ENCODE measurements around the gene UCMA.

Gene UCMA

DNA sequence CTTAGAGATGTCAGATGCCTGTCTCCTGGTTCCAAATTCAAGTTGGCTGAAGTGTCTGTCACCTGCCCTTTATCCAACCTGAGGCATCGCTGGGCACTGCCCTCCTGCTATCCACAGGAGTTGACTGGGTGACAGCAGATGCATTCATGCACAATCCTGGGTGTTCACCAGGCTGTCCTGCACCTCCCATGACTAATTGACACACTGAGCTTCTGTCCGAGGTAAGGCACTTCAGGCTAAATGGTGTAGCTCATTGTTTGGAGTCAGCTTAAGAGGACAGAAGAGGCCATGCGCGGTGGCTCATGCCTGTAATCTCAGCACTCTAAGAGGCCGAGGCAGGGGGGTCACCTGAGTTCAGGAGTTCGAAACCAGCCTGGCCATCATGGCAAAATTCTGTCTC, 2.4 kb downstream of the UCMA start:
- no peak for DNase-seq

DNA sequence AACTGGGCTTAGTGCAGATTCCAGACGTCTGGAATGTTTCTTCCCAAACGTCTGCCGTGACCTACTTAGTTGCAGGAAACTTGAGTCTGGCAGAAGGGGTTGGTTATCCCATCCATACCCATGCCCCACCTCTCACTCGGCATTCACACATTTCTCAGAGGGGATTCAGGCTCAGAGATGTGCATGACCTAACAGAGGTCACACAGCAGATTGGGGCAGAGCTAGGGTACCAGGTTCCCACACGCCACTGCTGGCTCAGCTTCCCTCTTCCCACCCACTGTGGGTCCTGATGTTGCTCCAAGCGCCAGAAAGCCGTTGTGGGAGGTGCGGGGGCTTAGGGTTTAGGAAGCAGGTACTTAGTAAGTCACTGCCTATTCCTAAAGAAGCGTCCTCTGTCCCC, 3.0 kb downstream of the UCMA start:
- DNase-seq = no peak

GRCh38 chr10:13227031-13227430, 7.1 kb downstream of the UCMA start:
- no peak for DNase-seq

GRCh38 chr10:13225601-13226000, 8.6 kb downstream of the UCMA start:
- DNase-seq = no peak

DNA sequence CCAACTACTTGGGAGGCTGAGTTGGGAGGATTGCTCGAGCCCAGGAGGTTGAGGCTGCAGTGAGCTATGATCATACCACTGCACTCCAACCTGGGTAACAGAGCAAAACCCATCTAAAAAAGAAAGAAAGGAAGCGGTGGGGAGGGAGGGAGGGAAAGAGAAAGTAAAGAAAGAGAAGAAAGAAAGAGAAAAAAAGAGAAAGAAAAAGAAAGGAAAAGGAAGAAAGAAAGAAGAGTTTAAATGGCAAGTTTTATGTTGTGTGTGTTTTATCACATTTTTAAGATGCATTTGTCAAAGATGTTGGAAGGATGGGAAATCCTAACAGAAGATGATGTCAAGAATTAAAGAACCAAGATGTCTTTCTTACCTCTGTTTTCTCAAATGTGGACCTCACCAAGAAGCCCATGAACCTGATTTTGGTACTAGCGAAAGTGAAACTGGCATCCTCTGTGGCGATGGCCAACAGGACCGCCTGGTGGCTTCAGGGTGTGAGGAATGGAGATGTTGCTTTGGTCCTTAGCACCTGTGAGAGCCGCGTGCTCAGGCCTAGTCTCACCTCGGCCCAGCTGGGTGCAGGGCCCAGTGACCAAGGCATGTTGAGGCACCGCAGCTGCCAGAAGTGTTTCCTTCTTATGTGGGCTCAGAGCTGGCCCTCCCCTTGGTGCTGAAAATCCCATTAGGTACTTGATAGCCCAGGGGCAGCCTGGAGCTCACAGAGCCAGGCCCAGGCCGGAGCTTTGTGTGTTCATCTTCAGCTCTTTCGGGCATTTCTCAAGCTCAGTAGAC, 9.8 kb downstream of the UCMA start:
- no peak for DNase-seq

DNA sequence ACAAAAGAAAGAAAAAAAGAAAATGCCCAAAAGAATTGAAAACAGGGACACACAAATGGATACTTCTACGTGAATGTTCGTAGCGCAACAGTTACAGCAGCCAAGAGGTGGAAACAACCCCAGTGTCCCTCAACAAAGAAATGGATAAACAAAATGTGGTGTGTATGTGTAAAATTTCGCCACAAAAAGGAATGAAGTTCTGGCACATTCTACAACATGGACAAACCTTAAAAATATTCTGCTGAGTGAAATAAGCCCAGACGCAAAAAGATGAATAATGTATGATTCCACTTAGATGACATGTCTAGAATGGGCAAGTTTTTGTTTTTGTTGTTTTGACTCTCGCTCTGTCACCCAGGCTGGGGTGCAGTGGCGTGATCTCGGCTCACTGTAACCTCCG, 10.9 kb downstream of the UCMA start:
- DNase-seq = no peak

DNA sequence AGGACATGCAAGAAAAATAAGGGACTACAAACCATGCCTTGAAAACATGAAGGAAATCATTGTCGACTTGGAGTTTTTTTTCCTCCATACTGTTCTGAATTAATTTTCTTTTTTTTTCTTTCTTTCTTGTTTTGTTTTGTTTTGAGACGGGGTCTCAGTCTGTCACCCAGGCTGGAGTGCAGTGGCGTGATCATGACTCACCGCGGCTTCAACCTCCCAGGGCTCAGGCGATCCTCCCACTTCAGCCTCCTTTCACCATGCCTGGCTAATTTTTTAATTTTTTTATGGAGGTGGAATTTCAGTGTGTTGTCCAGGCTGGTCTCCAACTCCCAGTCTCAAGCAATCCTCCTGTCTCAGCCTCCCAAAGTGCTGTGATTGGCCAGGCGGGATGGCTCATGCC, 11.6 kb downstream of the UCMA start:
- DNase-seq = no peak

- DNase-seq = no peak
These were observed 12.0 kb downstream of the UCMA start for GRCh38 chr10:13222151-13222550.

- DNase-seq = no peak
These were observed 12.6 kb downstream of the UCMA start for GRCh38 chr10:13221572-13221971.

DNA sequence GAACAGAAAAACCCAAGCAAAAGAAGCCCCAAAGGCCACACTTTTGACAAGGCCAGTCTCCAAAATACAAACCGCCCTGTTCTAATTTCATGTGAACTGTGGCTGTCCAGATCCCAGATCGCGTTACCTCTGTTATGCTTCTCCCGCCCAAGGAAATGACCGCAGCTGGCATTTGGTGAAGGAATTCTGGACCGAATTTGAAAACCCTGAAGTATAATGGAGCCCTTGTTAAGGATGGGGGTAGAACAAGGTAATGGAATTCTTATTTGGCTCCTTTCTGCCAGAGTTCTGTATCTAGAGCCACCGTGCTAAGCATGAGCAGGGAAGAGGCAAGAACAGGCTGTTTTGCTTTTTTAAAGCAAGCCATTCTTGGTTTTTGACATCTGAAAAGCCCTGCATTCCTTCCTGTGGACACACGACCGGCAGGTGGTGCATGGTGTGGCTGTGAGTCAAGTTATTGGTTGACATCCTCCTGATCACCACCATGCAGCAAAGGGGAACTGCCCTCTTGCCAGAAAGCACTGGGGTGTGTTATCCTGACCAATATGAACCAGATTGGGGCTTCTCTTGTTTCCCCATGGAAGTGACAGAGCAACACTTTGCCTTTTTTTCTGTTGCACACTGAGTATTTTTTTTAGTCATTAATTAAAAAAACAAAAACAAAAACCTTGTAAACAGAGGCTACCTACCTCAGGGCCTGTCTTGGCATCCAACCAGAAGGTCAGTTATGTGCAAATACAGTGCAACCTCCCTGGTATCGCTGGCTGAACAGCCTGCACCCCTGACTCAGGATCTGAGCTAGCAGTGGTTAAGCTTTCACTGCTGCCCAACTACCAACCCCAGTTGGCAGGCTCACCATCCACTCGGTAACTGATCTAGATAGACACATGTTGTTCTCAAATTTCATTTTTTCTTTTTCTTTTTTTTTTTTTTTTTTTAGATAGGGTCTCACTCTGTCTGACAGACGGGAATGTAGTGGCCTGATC, 14.2 kb downstream of the UCMA start:
- DNase-seq = no peak

GRCh38 chr10:13218878-13219277, 15.3 kb downstream of the UCMA start:
- no peak for DNase-seq

GRCh38 chr10:13213163-13213562, 21.0 kb downstream of the UCMA start:
- no peak for DNase-seq

DNA sequence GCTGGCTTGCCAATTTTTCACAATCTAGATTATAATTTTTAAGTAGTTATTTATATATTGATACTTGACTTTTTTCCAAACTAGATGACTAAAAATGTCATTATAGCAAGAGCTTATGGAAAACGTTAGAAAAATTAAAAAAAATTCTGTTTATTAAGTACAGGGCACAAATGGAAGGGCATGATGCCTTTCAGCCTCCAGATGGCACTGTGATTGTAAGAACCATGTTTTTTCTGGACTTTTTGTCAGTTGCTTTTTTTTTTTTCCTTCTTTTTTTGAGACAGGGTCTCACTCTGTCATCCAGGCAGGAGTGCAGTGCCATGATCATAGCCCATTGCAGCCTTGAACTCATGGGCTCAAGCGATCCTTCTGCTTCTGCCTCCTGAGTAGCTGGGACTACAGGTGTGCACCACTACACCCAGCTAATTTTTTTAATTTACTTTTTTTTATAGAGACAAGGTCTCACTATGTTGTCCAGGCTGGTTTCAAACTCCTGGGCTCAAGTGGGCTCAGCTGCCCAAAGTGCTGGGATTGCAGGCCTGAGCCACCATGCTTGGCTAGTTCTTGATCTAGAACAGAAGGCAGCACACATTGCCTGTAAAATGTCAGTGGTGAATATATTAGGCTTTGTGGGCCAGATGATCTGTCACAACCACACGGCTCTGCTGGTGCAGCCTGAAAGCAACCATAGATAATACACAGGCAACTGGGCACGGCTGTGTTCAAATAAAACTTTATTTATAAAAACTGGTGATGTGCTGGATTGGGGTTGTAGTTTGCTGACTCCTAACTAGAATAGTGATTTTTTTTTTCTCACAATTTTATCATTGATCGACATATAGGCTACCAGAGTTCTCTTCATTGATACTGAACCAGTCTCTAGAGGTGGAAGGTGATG, 27.4 kb downstream of the UCMA start:
- DNase-seq = no peak

DNA sequence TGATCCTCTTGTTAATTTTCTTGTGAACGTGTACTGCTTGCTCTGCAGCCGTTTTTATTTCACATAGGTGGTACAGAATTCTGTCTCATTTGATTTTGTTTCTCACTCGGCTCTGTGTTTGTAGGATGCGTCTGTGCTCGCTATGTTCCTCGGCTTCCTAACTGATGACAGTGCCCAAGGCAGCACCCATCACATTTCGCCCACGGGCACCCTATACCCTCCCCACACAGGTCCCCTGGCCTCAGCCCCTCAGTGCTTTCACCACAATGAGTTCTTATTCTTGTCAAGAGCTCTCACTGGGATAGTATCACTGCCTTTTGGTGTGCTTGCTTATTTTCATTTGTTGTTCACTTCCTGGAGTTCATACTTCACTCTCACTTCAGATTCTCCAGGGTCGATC, 28.1 kb downstream of the UCMA start:
- DNase-seq = no peak

DNA sequence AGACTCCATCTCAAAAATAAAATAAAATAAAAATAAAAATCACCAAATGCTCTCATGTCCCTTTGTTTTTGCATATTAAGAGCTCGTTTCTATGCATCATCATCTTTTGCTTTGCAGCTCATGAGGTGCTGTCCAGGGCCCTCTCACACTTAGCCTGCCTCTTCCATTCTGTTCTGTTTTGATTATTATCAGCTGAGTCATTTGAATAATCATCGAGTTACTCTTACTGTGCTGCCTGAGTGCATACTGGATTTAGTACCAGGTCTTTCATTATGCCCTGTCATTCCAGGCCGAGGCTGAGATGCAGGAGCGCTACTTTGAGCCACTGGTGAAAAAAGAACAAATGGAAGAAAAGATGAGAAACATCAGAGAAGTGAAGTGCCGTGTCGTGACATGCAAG, 33.0 kb downstream of the UCMA start:
- no peak for DNase-seq

- no peak for DNase-seq
These were observed 39.2 kb downstream of the UCMA start for GRCh38 chr10:13195016-13195415.

DNA sequence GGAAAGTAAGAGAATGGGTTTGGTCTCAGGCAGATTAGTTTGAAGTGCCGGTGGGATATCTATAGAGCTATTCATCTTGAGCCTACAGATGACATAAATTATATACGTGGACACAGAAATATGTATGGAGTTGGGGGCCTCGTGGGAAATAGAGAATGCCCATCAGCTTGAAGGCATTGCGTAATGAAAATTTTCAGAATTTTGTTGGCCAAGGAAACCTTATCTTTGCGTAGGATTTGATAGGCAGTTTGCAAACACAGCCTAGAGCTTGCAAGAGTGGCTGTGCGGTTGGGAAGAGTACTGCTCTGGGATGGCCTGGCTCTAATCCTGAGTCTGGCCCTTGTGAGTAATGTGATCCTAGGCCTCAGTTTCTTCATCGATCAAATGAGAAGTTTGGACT, 40.5 kb downstream of the UCMA start:
- no peak for DNase-seq

DNA sequence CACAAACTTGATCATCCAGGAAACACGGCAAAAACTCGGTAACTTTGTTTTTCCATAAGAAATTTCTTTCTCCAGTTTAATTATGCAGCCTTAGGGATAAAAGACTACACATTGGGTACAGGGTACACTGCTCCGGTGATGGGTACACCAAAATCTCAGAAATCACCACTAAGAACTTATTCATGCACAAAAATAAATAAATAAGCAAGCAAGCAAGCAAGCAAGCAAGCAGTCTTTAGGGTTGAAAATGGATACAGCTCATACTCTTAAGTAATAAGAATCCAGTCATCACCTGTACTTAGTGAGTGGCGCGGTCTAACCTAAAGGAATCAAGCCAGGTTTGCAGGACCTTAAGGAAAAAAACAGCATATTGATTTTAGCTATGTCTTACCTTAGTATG, 42.8 kb downstream of the UCMA start:
- DNase-seq = no peak

- no peak for DNase-seq
These were observed 43.4 kb downstream of the UCMA start for GRCh38 chr10:13190816-13191215.

- no peak for DNase-seq
These were observed 44.2 kb downstream of the UCMA start for GRCh38 chr10:13189961-13190360.

DNA sequence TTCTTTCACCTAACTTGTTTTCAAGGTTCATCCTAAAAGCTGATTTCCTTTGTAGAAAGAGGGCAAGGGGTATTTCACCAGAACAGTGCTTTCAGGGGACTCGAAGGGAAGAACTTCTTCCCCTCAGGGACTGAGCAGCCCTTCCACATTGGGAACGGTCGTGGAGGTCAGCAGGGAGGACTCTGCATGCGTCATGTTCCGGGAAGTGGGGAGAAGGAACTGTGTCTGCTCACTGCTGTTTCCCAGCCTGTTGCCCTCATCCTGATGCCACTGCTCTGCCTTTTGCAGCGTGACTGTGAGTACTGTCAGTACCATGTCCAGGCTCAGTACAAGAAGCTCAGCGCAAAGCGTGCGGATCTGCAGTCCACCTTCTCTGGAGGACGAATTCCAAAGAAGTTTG, 45.6 kb downstream of the UCMA start:
- no peak for DNase-seq

DNA sequence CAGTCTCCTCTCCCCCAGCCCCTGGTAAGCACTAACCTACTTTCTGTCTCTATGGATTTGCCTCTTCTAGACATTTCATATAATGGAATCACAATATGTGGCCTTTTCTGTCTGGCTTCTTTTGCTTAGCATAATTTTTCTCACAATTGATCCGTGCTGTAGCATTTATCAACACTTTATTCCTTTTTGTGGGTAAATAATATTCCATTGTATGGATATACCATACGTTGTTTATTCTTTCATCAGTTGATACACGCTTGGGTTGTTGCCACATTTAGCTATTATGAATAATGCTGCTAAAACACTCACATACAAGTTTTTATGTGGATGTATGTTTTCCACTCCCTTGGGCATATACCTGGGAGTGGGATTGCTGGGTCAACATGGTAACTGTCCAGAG, 47.0 kb downstream of the UCMA start:
- DNase-seq = no peak

Measured in NCI-H1048 (cell line).